MM.1S (cell line): ENCODE measurements around the gene FLNC.

Source experiments
- DNase-seq: peaks from one replicate; pipeline ENCODE4 v3.0.0-alpha.2; 2015
- H2AFZ ChIP-seq: fragments of 300-600 bp; sonication (generic); 2 replicates; pipeline ENCODE4 v1.6.0; 2016; ENCODE audit warnings: antibody characterized with exemption, low read length
- H3F3A ChIP-seq: fragments of 300-600 bp; sonication (generic); 2 replicates; pipeline ENCODE4 v1.6.1; 2016; ENCODE audit warnings: mild to moderate bottlenecking, antibody characterized with exemption, low read length, moderate library complexity, mixed read lengths; ENCODE audit not compliant: insufficient read depth
- H3K27ac ChIP-seq: fragments of 300-600 bp; sonication (generic); 2 replicates; pipeline ENCODE4 v1.5.1; 2016; ENCODE audit warnings: mild to moderate bottlenecking, low read length
- H3K27me3 ChIP-seq: fragments of 300-600 bp; sonication (generic); replicated peaks from 2 replicates; pipeline ENCODE4 v1.6.0; 2016; ENCODE audit warnings: low read length; ENCODE audit not compliant: insufficient read depth
- H3K36me3 ChIP-seq: fragments of 300-600 bp; sonication (generic); replicated peaks from 2 replicates; pipeline ENCODE4 v1.6.1; 2016; ENCODE audit warnings: mild to moderate bottlenecking, low read length, mixed read lengths; ENCODE audit not compliant: insufficient read depth
- H3K4me1 ChIP-seq: fragments of 300-600 bp; sonication (generic); 2 replicates; pipeline ENCODE4 v1.6.1; 2016; ENCODE audit warnings: low read length, mixed read lengths
- H3K4me2 ChIP-seq: fragments of 300-600 bp; sonication (generic); 2 replicates; pipeline ENCODE4 v1.6.0; 2016; ENCODE audit warnings: low read depth, low read length
- H3K4me3 ChIP-seq: fragments of 300-600 bp; sonication (generic); 2 replicates; pipeline ENCODE4 v1.5.1; 2016; ENCODE audit warnings: low read length, mixed read lengths
- H3K79me2 ChIP-seq: fragments of 300-600 bp; sonication (generic); 2 replicates; pipeline ENCODE4 v1.6.1; 2016; ENCODE audit warnings: mixed run types, low read length, mixed read lengths
- H3K9ac ChIP-seq: fragments of 300-600 bp; sonication (generic); 2 replicates; pipeline ENCODE4 v1.6.1; 2016; ENCODE audit warnings: low read length, mixed read lengths
- H3K9me2 ChIP-seq: fragments of 300-600 bp; sonication (generic); replicated peaks from 2 replicates; pipeline ENCODE4 v1.6.1; 2016; ENCODE audit warnings: mild to moderate bottlenecking, low read length, mixed read lengths; ENCODE audit not compliant: insufficient read depth
- H3K9me3 ChIP-seq: fragments of 300-600 bp; sonication (generic); replicated peaks from 2 replicates; pipeline ENCODE4 v1.6.1; 2016; ENCODE audit warnings: mild to moderate bottlenecking, low read length, mixed read lengths; ENCODE audit not compliant: insufficient read depth
- H4K20me1 ChIP-seq: fragments of 300-600 bp; sonication (generic); 2 replicates; pipeline ENCODE4 v1.6.1; 2016; ENCODE audit warnings: mild to moderate bottlenecking, low read length, moderate library complexity, mixed read lengths; ENCODE audit not compliant: insufficient read depth
- EZH2 ChIP-seq: fragments of 300-600 bp; sonication (generic); optimal IDR thresholded peaks from 2 replicates; pipeline ENCODE3; 2017; ENCODE audit warnings: low read depth, mild to moderate bottlenecking, antibody characterized with exemption, low read length, mixed read lengths
- EZH2phosphoT487 ChIP-seq: fragments of 300-600 bp; sonication (generic); IDR thresholded peaks from 2 replicates; pipeline ENCODE4 v1.6.1; 2018; ENCODE audit warnings: antibody characterized with exemption, low read length
- TF ChIP-seq, protein P1 (sequence below): fragments of 300-600 bp; sonication (generic); IDR thresholded peaks from 2 replicates; pipeline ENCODE4 v1.5.1; 2016; ENCODE audit warnings: antibody characterized with exemption, low read length, mixed read lengths

Gene FLNC

DNA sequence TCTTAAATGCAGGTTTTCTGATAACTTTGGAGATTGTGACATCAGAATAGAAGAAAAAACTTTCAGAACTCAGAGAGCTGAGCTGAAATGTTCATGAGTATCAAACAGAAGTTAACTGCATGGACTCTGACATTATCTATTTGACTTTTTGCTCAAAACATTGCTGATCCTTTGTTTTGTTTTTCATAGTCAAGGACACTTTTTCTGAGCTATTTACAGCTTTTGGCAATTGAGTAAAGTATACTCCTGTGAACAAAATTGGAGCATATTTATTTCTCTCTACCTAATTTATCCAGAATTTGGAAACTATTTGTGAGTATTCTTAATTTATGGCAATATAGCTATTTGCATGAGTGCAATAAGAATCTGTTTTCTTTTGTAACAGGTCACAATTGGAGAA, 69.2 kb downstream of the FLNC start:
- Histone ChIP-seq H3K9ac (no peak overlapping the region), H3K36me3 (no peaks in the 10 kb centered on the region), H4K20me1 (no peaks in the 10 kb centered on the region), H3K27me3 (no peaks in the 10 kb centered on the region), H3K4me1 (0 out of 2 replicates have a peak, but pooled peaks cover 2% of the 10 kb centered on the region), H3K27ac (no peak overlapping the region), H3K4me2 (no peak overlapping the region), H3K79me2 (no peaks in the 10 kb centered on the region), H3K9me2 (no peaks in the 10 kb centered on the region), H3K4me3 (no peak overlapping the region), H3K9me3 (no peaks in the 10 kb centered on the region), H2AFZ (no peak overlapping the region), H3F3A (no peaks in the 10 kb centered on the region)
- no peak for DNase-seq
- TF ChIP-seq EZH2 (no peak), EZH2phosphoT487 (no peak)
- TF ChIP-seq, protein P1, sequence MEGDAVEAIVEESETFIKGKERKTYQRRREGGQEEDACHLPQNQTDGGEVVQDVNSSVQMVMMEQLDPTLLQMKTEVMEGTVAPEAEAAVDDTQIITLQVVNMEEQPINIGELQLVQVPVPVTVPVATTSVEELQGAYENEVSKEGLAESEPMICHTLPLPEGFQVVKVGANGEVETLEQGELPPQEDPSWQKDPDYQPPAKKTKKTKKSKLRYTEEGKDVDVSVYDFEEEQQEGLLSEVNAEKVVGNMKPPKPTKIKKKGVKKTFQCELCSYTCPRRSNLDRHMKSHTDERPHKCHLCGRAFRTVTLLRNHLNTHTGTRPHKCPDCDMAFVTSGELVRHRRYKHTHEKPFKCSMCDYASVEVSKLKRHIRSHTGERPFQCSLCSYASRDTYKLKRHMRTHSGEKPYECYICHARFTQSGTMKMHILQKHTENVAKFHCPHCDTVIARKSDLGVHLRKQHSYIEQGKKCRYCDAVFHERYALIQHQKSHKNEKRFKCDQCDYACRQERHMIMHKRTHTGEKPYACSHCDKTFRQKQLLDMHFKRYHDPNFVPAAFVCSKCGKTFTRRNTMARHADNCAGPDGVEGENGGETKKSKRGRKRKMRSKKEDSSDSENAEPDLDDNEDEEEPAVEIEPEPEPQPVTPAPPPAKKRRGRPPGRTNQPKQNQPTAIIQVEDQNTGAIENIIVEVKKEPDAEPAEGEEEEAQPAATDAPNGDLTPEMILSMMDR, result no peak

DNA sequence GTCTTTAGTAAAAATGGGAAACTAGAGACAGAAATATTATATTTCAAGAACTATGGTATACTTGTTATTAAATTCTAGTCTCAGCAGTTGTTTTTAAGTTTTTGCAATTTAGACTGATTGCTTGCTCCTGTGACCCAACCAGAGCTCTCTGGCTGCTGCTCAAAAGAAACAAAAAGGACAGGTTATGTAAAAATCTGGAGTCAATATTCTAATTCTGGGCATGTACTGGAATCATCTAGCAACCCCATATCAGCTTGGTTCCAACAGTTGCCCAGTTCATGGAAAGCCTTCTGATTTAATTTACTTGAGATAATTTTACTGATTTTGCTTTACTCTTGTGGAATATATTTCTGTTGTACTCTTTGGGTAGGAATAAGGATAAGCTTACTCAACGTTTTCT, 70.0 kb downstream of the FLNC start:
- Histone ChIP-seq H3K27ac (no peak overlapping the region), H3K9ac (no peak overlapping the region), H3K9me2 (no peaks in the 10 kb centered on the region), H3F3A (no peaks in the 10 kb centered on the region), H3K36me3 (no peaks in the 10 kb centered on the region), H3K4me2 (no peak overlapping the region), H3K4me3 (no peak overlapping the region), H2AFZ (no peak overlapping the region), H3K79me2 (no peaks in the 10 kb centered on the region), H4K20me1 (no peaks in the 10 kb centered on the region), H3K4me1 (0 out of 2 replicates have a peak, but pooled peaks cover 5% of the 10 kb centered on the region), H3K9me3 (no peaks in the 10 kb centered on the region), H3K27me3 (no peaks in the 10 kb centered on the region)
- no peak for DNase-seq
- TF ChIP-seq, protein P1, result no peak
- TF ChIP-seq EZH2 (no peak), EZH2phosphoT487 (no peak)

DNA sequence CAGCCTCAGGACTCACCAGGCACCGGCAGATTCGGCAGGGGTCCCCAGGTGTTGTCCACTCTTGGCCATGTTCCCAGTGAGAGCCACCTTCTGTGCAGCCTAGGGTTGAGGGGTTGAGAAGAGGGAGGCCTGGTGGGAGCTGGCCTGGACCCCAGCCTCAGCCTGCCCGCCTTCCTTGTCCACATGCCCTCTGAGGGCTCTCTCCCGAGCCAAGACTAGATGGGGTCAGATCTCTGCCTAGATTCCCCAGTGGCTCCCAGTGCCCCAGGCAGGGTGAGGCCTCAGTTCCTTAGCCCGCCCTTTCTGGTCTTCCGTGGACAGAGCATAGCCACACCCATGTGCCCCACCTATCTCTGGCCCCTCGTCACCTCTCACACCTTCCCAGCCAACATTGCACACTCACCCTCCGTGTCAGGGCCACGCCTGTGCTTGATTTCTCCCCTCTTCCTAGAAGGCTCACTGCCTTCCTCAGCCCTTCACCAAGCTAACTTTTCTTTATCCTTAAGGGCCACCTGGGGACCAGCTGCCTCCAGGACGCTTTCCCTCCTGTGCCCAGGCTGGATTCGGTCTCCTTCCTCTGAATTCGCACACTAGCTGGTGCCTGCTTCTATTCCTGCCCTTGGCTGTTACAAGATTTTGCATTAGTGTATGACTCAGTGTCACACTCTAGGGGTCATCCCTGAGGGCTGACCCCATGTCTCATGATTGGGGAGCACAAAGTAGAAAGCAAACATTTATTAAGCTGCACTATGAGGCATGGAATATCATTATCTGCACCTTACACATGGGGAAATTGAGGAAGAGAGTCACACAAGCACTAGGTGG, 72.8 kb downstream of the FLNC start:
- Histone ChIP-seq H3K4me3 (no peak overlapping the region), H3K27me3 (no peaks in the 10 kb centered on the region), H3K9ac (no peak overlapping the region), H4K20me1 (no peaks in the 10 kb centered on the region), H3K9me3 (no peaks in the 10 kb centered on the region), H3K27ac (no peak overlapping the region), H3K79me2 (no peaks in the 10 kb centered on the region), H3K9me2 (no peaks in the 10 kb centered on the region), H3K4me1 (0 out of 2 replicates have a peak, but pooled peaks cover 5% of the 10 kb centered on the region), H3K4me2 (no peak overlapping the region), H2AFZ (no peak overlapping the region), H3K36me3 (no peaks in the 10 kb centered on the region), H3F3A (no peaks in the 10 kb centered on the region)
- DNase-seq, result no peak
- TF ChIP-seq, protein P1, result no peak
- TF ChIP-seq EZH2phosphoT487, result no peak
